ENCODE data around the gene CALY. TPM values are rescaled to one million over a fixed set of nuclear protein-coding genes. Genes with fewer than 3 reads are reported as not detected.

CALY gene
- polyA plus RNA-seq, 4 donors: 0.24 to 0.59 TPM; not detected in 2

- DNase-seq (ENCODE audit: low read depth in 4 of 4, low spot score in 3 of 4): no peak
Observed at GRCh38 chr10:133314911-133315310, 21.8 kb downstream of the CALY start.

- DNase-seq (ENCODE audit: low read depth in 4 of 4, low spot score in 3 of 4): no peak
Observed at GRCh38 chr10:133313192-133313591, 23.5 kb downstream of the CALY start.

GRCh38 chr10:133312769-133313145 lies 23.9 kb downstream of the CALY start:
- no peak for DNase-seq (ENCODE audit: low read depth in 4 of 4, low spot score in 3 of 4)

GRCh38 chr10:133312016-133312768 lies 24.5 kb downstream of the CALY start:
- DNase-seq (ENCODE audit: low read depth in 4 of 4, low spot score in 3 of 4): no peak

GRCh38 chr10:133311570-133311969 lies 25.1 kb downstream of the CALY start:
- no peak for DNase-seq (ENCODE audit: low read depth in 4 of 4, low spot score in 3 of 4)

GRCh38 chr10:133310789-133311188 lies 25.9 kb downstream of the CALY start:
- no peak for DNase-seq (ENCODE audit: low read depth in 4 of 4, low spot score in 3 of 4)

- DNase-seq (ENCODE audit: low read depth in 4 of 4, low spot score in 3 of 4): no peak
Observed at GRCh38 chr10:133310399-133310755, 26.3 kb downstream of the CALY start.

- no peak for DNase-seq (ENCODE audit: low read depth in 4 of 4, low spot score in 3 of 4)
Observed at GRCh38 chr10:133309720-133310398, 26.8 kb downstream of the CALY start.

GRCh38 chr10:133309100-133309719 lies 27.5 kb downstream of the CALY start:
- DNase-seq (ENCODE audit: low read depth in 4 of 4, low spot score in 3 of 4): peak; percentile 65 to 78 (median 72)

GRCh38 chr10:133308421-133309099 lies 28.1 kb downstream of the CALY start, which contains the start of the genes TUBGCP2 and ZNF511:
Gene TUBGCP2 (minus strand): TSS chr10:133308872. CDS start chr10:133302941, 5,931 bp downstream.
Gene ZNF511 (plus strand): TSS chr10:133308914. CDS start chr10:133308944, 30 bp downstream.
- DNase-seq (ENCODE audit: low read depth in 4 of 4, low spot score in 3 of 4): peak in 3 of 4 donors; percentile 67 to 76 (median 71)

GRCh38 chr10:133307776-133308420 lies 28.8 kb downstream of the CALY start:
- peak in 1 of 4 donors; percentile 65 for DNase-seq (ENCODE audit: low read depth in 4 of 4, low spot score in 3 of 4)

GRCh38 chr10:133306941-133307379 lies 29.7 kb downstream of the CALY start:
- no peak for DNase-seq (ENCODE audit: low read depth in 4 of 4, low spot score in 3 of 4)

- no peak for DNase-seq (ENCODE audit: low read depth in 4 of 4, low spot score in 3 of 4)
Observed at GRCh38 chr10:133306097-133306476, 30.6 kb downstream of the CALY start.

GRCh38 chr10:133303206-133303605 lies 33.5 kb downstream of the CALY start:
- no peak for DNase-seq (ENCODE audit: low read depth in 4 of 4, low spot score in 3 of 4)

GRCh38 chr10:133302230-133302629 lies 34.5 kb downstream of the CALY start:
- no peak for DNase-seq (ENCODE audit: low read depth in 4 of 4, low spot score in 3 of 4)

GRCh38 chr10:133299738-133300137 lies 37.0 kb downstream of the CALY start:
- DNase-seq (ENCODE audit: low read depth in 4 of 4, low spot score in 3 of 4): no peak

GRCh38 chr10:133299224-133299623 lies 37.5 kb downstream of the CALY start:
- no peak for DNase-seq (ENCODE audit: low read depth in 4 of 4, low spot score in 3 of 4)

- DNase-seq (ENCODE audit: low read depth in 4 of 4, low spot score in 3 of 4): no peak
Observed at GRCh38 chr10:133298466-133298865, 38.2 kb downstream of the CALY start.

- no peak for DNase-seq (ENCODE audit: low read depth in 4 of 4, low spot score in 3 of 4)
Observed at GRCh38 chr10:133297504-133297903, 39.2 kb downstream of the CALY start.
